Inferior parietal cortex (tissue), 1 donor: ENCODE results near the gene PPIL6.

Source experiments
- DNase-seq: peaks from one replicate; pipeline ENCODE4 v3.0.0-alpha.2; 2016; ENCODE audit errors: extremely low spot score

PPIL6 gene

GRCh38 chr6:109440331-109441068, at the start of gene PPIL6, which contains the start of gene SMPD2:
TSS of gene PPIL6 (minus strand) at chr6:109440628. CDS start at chr6:109440590, 38 bp downstream.
TSS of gene SMPD2 (plus strand) at chr6:109440724. CDS start at chr6:109441122, 398 bp downstream.
- peak; percentile 79 for DNase-seq

GRCh38 chr6:109488001-109488400, 47.6 kb upstream of the PPIL6 start:
- DNase-seq, result no peak

GRCh38 chr6:109486068-109486467, 45.6 kb upstream of the PPIL6 start:
- no peak for DNase-seq

GRCh38 chr6:109485266-109485935, 45.0 kb upstream of the PPIL6 start:
- no peak for DNase-seq

GRCh38 chr6:109484122-109484521, 43.7 kb upstream of the PPIL6 start:
- DNase-seq, result no peak

- DNase-seq, result no peak
Observed at GRCh38 chr6:109483735-109484057, 43.3 kb upstream of the PPIL6 start.

GRCh38 chr6:109482905-109483734, 42.7 kb upstream of the PPIL6 start, which contains the start of gene ZBTB24:
TSS of gene ZBTB24 (minus strand) at chr6:109483219. CDS start at chr6:109482026, 1,193 bp downstream.
- DNase-seq, result peak; percentile 83

GRCh38 chr6:109480993-109481480, 40.6 kb upstream of the PPIL6 start:
- no peak for DNase-seq

GRCh38 chr6:109478841-109479624, 38.6 kb upstream of the PPIL6 start:
- DNase-seq, result no peak

GRCh38 chr6:109478222-109478805, 37.9 kb upstream of the PPIL6 start:
- DNase-seq, result no peak

GRCh38 chr6:109477725-109478124, 37.3 kb upstream of the PPIL6 start:
- DNase-seq, result no peak

- no peak for DNase-seq
Observed at GRCh38 chr6:109477184-109477583, 36.8 kb upstream of the PPIL6 start.

GRCh38 chr6:109475625-109476024, 35.2 kb upstream of the PPIL6 start:
- DNase-seq, result no peak

- DNase-seq, result no peak
Observed at GRCh38 chr6:109474995-109475394, 34.6 kb upstream of the PPIL6 start.

GRCh38 chr6:109473120-109473519, 32.7 kb upstream of the PPIL6 start:
- no peak for DNase-seq

GRCh38 chr6:109472132-109472995, 31.9 kb upstream of the PPIL6 start:
- DNase-seq, result no peak

GRCh38 chr6:109471105-109471810, 30.8 kb upstream of the PPIL6 start:
- DNase-seq, result no peak

- DNase-seq, result no peak
Observed at GRCh38 chr6:109469591-109470189, 29.3 kb upstream of the PPIL6 start.

- DNase-seq, result no peak
Observed at GRCh38 chr6:109467696-109468095, 27.3 kb upstream of the PPIL6 start.
